ENCODE results near the gene MAP3K7. TPM values are rescaled to one million over a fixed set of nuclear protein-coding genes. Genes with fewer than 3 reads are reported as not detected.

MAP3K7 gene
- total RNA-seq, 1 donor from 2014 or later = 33.8 TPM

DNA sequence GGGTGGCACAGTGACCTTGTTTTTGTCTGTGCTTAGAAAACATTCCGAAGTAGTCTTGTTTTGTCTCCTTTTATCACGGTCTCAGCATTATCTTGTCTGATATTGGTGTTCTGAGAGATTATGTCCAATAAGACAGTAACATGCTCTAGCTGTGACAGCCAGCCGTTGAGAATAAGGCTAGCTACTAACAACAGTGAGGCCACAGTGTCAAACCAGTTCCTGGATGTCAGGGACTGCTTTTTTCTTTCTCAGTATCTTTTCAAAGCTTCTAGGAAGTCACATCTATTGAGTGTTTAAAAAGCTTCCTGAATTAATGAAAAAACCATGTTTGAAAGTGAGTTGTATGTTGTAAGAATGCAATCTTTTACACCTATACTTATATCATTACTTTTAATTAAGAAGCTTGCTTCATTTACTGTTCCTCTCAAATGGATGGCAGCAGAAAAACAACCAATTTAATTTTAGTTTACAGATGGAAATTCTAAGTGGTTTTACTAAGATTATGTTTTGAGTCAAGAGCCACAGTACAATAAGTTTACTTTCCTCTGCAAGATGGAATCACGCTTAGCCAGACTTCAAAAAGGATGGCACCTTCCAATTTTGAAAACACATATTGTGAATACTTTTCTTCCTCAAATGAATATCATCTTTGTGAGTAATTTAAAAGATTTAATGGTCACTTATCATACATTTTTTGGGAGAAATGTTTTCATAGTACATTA lies 53.1 kb downstream of the MAP3K7 start:
- Histone ChIP-seq H3K4me1 (ENCODE audit: insufficient read depth, low read length) (peaks cover 3% of the 10 kb centered on the region), H3K27ac (ENCODE audit: low read depth, low read length) (no peak overlapping the region), H2AFZ (ENCODE audit: low read depth, low read length) (no peak overlapping the region), H3K27me3 (ENCODE audit: insufficient read depth, low read length) (no peaks in the 10 kb centered on the region), H3K36me3 (ENCODE audit: insufficient read depth, low read length) (peaks cover 16% of the 10 kb centered on the region), H4K20me1 (ENCODE audit: insufficient read depth, low read length) (no peaks in the 10 kb centered on the region), H3K9me3 (ENCODE audit: insufficient read depth, low read depth, low read length) (no peaks in the 10 kb centered on the region), H3K9ac (ENCODE audit: low read length) (no peak overlapping the region), H3K79me2 (ENCODE audit: insufficient read depth, low read length) (no peaks in the 10 kb centered on the region), H3K4me2 (ENCODE audit: low read length) (no peak overlapping the region), H3K4me3 (ENCODE audit: insufficient read depth, low read depth, low read length) (no peak overlapping the region)
- Mint-ChIP-seq H3K4me3 (ENCODE audit: unreplicated experiment) (no peak overlapping the region), H3K27me3 (ENCODE audit: low read depth, unreplicated experiment) (no peaks in the 10 kb centered on the region), H3K9me3 (ENCODE audit: unreplicated experiment) (no peaks in the 10 kb centered on the region), H3K4me1 (ENCODE audit: low read depth, unreplicated experiment) (peaks cover 19% of the 10 kb centered on the region), H3K36me3 (ENCODE audit: low read depth, unreplicated experiment) (peaks cover 4% of the 10 kb centered on the region), H3K27ac (ENCODE audit: unreplicated experiment) (no peak overlapping the region)
- TF ChIP-seq CTCF (IDR thresholded peaks at IDR 0.05; ENCODE audit: insufficient read depth, low read depth, low read length) (no peak), EZH2 (IDR thresholded peaks at IDR 0.05; ENCODE audit: insufficient read depth, low read length) (no peak)
- DNase-seq (ENCODE audit: low read depth) (no peak), FAIRE-seq (no peak)

DNA sequence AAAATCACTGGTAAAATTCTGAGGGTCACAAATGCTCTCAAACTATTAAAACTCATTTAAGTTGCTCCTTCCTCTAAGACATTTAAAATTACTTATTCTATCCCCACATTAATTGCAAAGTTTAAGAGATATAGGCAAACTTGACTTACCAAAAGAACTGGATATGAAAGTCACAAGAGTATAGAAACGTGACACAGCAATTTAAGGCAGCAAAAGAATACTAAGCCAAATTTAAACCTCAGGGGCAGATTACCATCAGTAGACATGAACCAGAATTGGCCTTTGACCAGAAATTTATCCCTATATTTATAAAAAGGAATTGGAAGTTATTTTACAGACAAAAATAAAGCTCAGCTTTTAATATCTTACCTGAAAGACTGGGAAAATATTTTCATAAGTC lies 56.0 kb downstream of the MAP3K7 start:
- H3K36me3 Mint-ChIP-seq (ENCODE audit: low read depth, unreplicated experiment) = peaks cover 4% of the 10 kb centered on the region
- FAIRE-seq (no peak), DNase-seq (ENCODE audit: low read depth) (no peak)
- Histone ChIP-seq H3K36me3 (ENCODE audit: insufficient read depth, low read length) (peaks cover 11% of the 10 kb centered on the region), H3K27me3 (ENCODE audit: insufficient read depth, low read length) (no peaks in the 10 kb centered on the region), H3K9me3 (ENCODE audit: insufficient read depth, low read depth, low read length) (no peaks in the 10 kb centered on the region), H3K9ac (ENCODE audit: low read length) (no peak overlapping the region), H3K79me2 (ENCODE audit: insufficient read depth, low read length) (no peaks in the 10 kb centered on the region), H4K20me1 (ENCODE audit: insufficient read depth, low read length) (no peaks in the 10 kb centered on the region), H3K4me1 (ENCODE audit: insufficient read depth, low read length) (no peaks in the 10 kb centered on the region), H3K4me3 (ENCODE audit: insufficient read depth, low read depth, low read length) (no peak overlapping the region), H3K4me2 (ENCODE audit: low read length) (no peak overlapping the region), H2AFZ (ENCODE audit: low read depth, low read length) (no peak overlapping the region), H3K27ac (ENCODE audit: low read depth, low read length) (no peak overlapping the region)
- no peak overlapping the region for H3K27ac Mint-ChIP-seq (ENCODE audit: unreplicated experiment)
- peaks cover 6% of the 10 kb centered on the region for H3K4me1 Mint-ChIP-seq (ENCODE audit: low read depth, unreplicated experiment)
- no peak for TF ChIP-seq EZH2 (IDR thresholded peaks at IDR 0.05; ENCODE audit: insufficient read depth, low read length)
- TF ChIP-seq CTCF (IDR thresholded peaks at IDR 0.05; ENCODE audit: insufficient read depth, low read depth, low read length) = no peak
- H3K9me3 Mint-ChIP-seq (ENCODE audit: unreplicated experiment) = no peaks in the 10 kb centered on the region
- H3K4me3 Mint-ChIP-seq (ENCODE audit: unreplicated experiment) = no peak overlapping the region
- H3K27me3 Mint-ChIP-seq (ENCODE audit: low read depth, unreplicated experiment) = no peaks in the 10 kb centered on the region

GRCh38 chr6:90525421-90525820 lies 61.5 kb downstream of the MAP3K7 start:
- Histone ChIP-seq H3K27me3 (ENCODE audit: insufficient read depth, low read length) (no peaks in the 10 kb centered on the region), H3K27ac (ENCODE audit: low read depth, low read length) (no peak overlapping the region), H3K4me3 (ENCODE audit: insufficient read depth, low read depth, low read length) (no peak overlapping the region), H3K9me3 (ENCODE audit: insufficient read depth, low read depth, low read length) (no peaks in the 10 kb centered on the region), H3K9ac (ENCODE audit: low read length) (no peak overlapping the region), H3K4me2 (ENCODE audit: low read length) (no peak overlapping the region), H3K4me1 (ENCODE audit: insufficient read depth, low read length) (no peaks in the 10 kb centered on the region), H3K79me2 (ENCODE audit: insufficient read depth, low read length) (no peaks in the 10 kb centered on the region), H2AFZ (ENCODE audit: low read depth, low read length) (no peak overlapping the region), H4K20me1 (ENCODE audit: insufficient read depth, low read length) (no peaks in the 10 kb centered on the region), H3K36me3 (ENCODE audit: insufficient read depth, low read length) (peaks cover 22% of the 10 kb centered on the region)
- H3K9me3 Mint-ChIP-seq (ENCODE audit: unreplicated experiment) = no peaks in the 10 kb centered on the region
- H3K27me3 Mint-ChIP-seq (ENCODE audit: low read depth, unreplicated experiment) = no peaks in the 10 kb centered on the region
- TF ChIP-seq CTCF (IDR thresholded peaks at IDR 0.05; ENCODE audit: insufficient read depth, low read depth, low read length) = no peak
- TF ChIP-seq EZH2 (IDR thresholded peaks at IDR 0.05; ENCODE audit: insufficient read depth, low read length) = no peak
- FAIRE-seq = no peak
- DNase-seq (ENCODE audit: low read depth) = no peak
- no peak overlapping the region for H3K4me3 Mint-ChIP-seq (ENCODE audit: unreplicated experiment)
- H3K36me3 Mint-ChIP-seq (ENCODE audit: low read depth, unreplicated experiment) = no peaks in the 10 kb centered on the region
- peaks cover 4% of the 10 kb centered on the region for H3K4me1 Mint-ChIP-seq (ENCODE audit: low read depth, unreplicated experiment)
- H3K27ac Mint-ChIP-seq (ENCODE audit: unreplicated experiment) = no peak overlapping the region
